ENCODE measurements around the gene CACNA1G. TPM values are rescaled to one million over a fixed set of nuclear protein-coding genes. Genes with fewer than 3 reads are reported as not detected.
A peak's percentile ranks its signal among the peaks of the same experiment; 100 is the strongest.

Gene CACNA1G
- polyA plus RNA-seq, 1 donor (not counting 4 experiments of a cell fraction or from before 2014, with no cell fraction given), result 0.07 TPM

GRCh38 chr17:50562242-50563091, 2.0 kb downstream of the CACNA1G start:
- dilution Hi-C loops (cut with MboI; ENCODE audit: extremely low pct_ligation_motif_present, low sequenced_read_pairs), result no loop called here
- H3K79me2 ChIP-seq (ENCODE audit: control insufficient read depth, insufficient read depth, low read length), result no peaks in the 10 kb centered on the region
- peaks cover 2% of the 10 kb centered on the region for H4K20me1 ChIP-seq (ENCODE audit: control insufficient read depth, extremely low read depth, insufficient read depth, low read length)
- peaks cover 13% of the 10 kb centered on the region for H3K4me1 ChIP-seq (ENCODE audit: control insufficient read depth, extremely low read depth, insufficient read depth, low read length)
- H3K9ac ChIP-seq (ENCODE audit: control insufficient read depth, extremely low read depth, insufficient read depth, low read length), result no peak overlapping the region
- no peak overlapping the region for H3K27ac ChIP-seq (ENCODE audit: control insufficient read depth, insufficient read depth, low read length)
- FAIRE-seq (no peak), DNase-seq (ENCODE audit: low read depth, low spot score) (no peak)
- TF ChIP-seq CTCF (optimal IDR thresholded peaks at IDR 0.05 in 1 of 3, IDR thresholded peaks at IDR 0.05 in 1 of 3, conservative IDR thresholded peaks at IDR 0.05 in 1 of 3; ENCODE audit: extremely low read depth in 1 of 3, insufficient read depth in 2 of 3, low read length in 3 of 3) (no peak), EZH2 (IDR thresholded peaks at IDR 0.05; ENCODE audit: low read length) (peak; percentile 99)
- H3K36me3 ChIP-seq (ENCODE audit: control insufficient read depth in 2 of 2, extremely low read depth in 1 of 2, insufficient read depth in 2 of 2, low read length in 2 of 2), result no peaks in the 10 kb centered on the region
- H3K9me1 ChIP-seq (ENCODE audit: control insufficient read depth, extremely low read depth, insufficient read depth, low read length), result no peaks in the 10 kb centered on the region
- H3K4me2 ChIP-seq (ENCODE audit: control insufficient read depth, extremely low read depth, insufficient read depth, low read depth, low read length), result no peak overlapping the region
- no peaks in the 10 kb centered on the region for H3K9me3 ChIP-seq (ENCODE audit: control insufficient read depth, low read depth, low read length)
- H3K4me3 ChIP-seq (ENCODE audit: control insufficient read depth in 2 of 3, extremely low read depth in 1 of 3, insufficient read depth in 2 of 3, low read depth in 1 of 3, low read length in 3 of 3), result no peak overlapping the region
- H3K27me3 ChIP-seq (ENCODE audit: control insufficient read depth, extremely low read depth, insufficient read depth, low read length), result peaks cover 74% of the 10 kb centered on the region
- H2AFZ ChIP-seq (ENCODE audit: control insufficient read depth, low read length), result no peak overlapping the region

GRCh38 chr17:50563092-50563511, 2.6 kb downstream of the CACNA1G start:
- no peaks in the 10 kb centered on the region for H3K79me2 ChIP-seq (ENCODE audit: control insufficient read depth, insufficient read depth, low read length)
- no peak overlapping the region for H2AFZ ChIP-seq (ENCODE audit: control insufficient read depth, low read length)
- no peaks in the 10 kb centered on the region for H3K9me1 ChIP-seq (ENCODE audit: control insufficient read depth, extremely low read depth, insufficient read depth, low read length)
- TF ChIP-seq EZH2 (IDR thresholded peaks at IDR 0.05; ENCODE audit: low read length) (no peak), CTCF (optimal IDR thresholded peaks at IDR 0.05 in 1 of 3, IDR thresholded peaks at IDR 0.05 in 1 of 3, conservative IDR thresholded peaks at IDR 0.05 in 1 of 3; ENCODE audit: extremely low read depth in 1 of 3, insufficient read depth in 2 of 3, low read length in 3 of 3) (no peak)
- DNase-seq (ENCODE audit: low read depth, low spot score), result no peak
- H4K20me1 ChIP-seq (ENCODE audit: control insufficient read depth, extremely low read depth, insufficient read depth, low read length), result peaks cover 2% of the 10 kb centered on the region
- no peaks in the 10 kb centered on the region for H3K36me3 ChIP-seq (ENCODE audit: control insufficient read depth in 2 of 2, extremely low read depth in 1 of 2, insufficient read depth in 2 of 2, low read length in 2 of 2)
- FAIRE-seq, result no peak
- H3K9me3 ChIP-seq (ENCODE audit: control insufficient read depth, low read depth, low read length), result no peaks in the 10 kb centered on the region
- peaks cover 74% of the 10 kb centered on the region for H3K27me3 ChIP-seq (ENCODE audit: control insufficient read depth, extremely low read depth, insufficient read depth, low read length)
- H3K4me3 ChIP-seq (ENCODE audit: control insufficient read depth in 2 of 3, extremely low read depth in 1 of 3, insufficient read depth in 2 of 3, low read depth in 1 of 3, low read length in 3 of 3), result no peak overlapping the region
- peaks cover 13% of the 10 kb centered on the region for H3K4me1 ChIP-seq (ENCODE audit: control insufficient read depth, extremely low read depth, insufficient read depth, low read length)
- dilution Hi-C loops (cut with MboI; ENCODE audit: extremely low pct_ligation_motif_present, low sequenced_read_pairs), result no loop called here
- no peak overlapping the region for H3K9ac ChIP-seq (ENCODE audit: control insufficient read depth, extremely low read depth, insufficient read depth, low read length)
- no peak overlapping the region for H3K4me2 ChIP-seq (ENCODE audit: control insufficient read depth, extremely low read depth, insufficient read depth, low read depth, low read length)
- no peak overlapping the region for H3K27ac ChIP-seq (ENCODE audit: control insufficient read depth, insufficient read depth, low read length)
